Parathyroid adenoma (tissue), 2 donors: Measurements from ENCODE around the gene LCN10.

Source experiments
- H2AFZ ChIP-seq: fragments of 300-600 bp; sonication (generic); one replicate; pipeline ENCODE4 v1.7.0; 2017; ENCODE audit warnings: antibody characterized with exemption, mild to moderate bottlenecking
- H3K27ac ChIP-seq: fragments of 300-600 bp; sonication (generic); one replicate; pipeline ENCODE4 v1.7.0; 2017
- H3K27me3 ChIP-seq: fragments of 300-600 bp; sonication (generic); one replicate; pipeline ENCODE4 v1.7.0; 2017; ENCODE audit warnings: low read length; ENCODE audit not compliant: control insufficient read depth, insufficient read depth
- H3K36me3 ChIP-seq: fragments of 300-600 bp; sonication (generic); one replicate; pipeline ENCODE4 v1.7.0; 2017; ENCODE audit warnings: low read length; ENCODE audit not compliant: control insufficient read depth, insufficient read depth
- H3K4me1 ChIP-seq: fragments of 300-600 bp; sonication (generic); one replicate; pipeline ENCODE4 v1.7.0; 2017; ENCODE audit warnings: control low read depth
- H3K4me2 ChIP-seq: fragments of 300-600 bp; sonication (generic); one replicate; pipeline ENCODE4 v1.7.0; 2017; ENCODE audit warnings: low read length
- H3K4me3 ChIP-seq: fragments of 300-600 bp; sonication (generic); one replicate; pipeline ENCODE4 v1.7.0; 2017; ENCODE audit warnings: low read depth, low read length
- H3K79me2 ChIP-seq: fragments of 300-600 bp; sonication (generic); one replicate; pipeline ENCODE4 v1.7.0; 2017; ENCODE audit warnings: control low read depth
- H3K9ac ChIP-seq: fragments of 300-600 bp; sonication (generic); one replicate; pipeline ENCODE4 v1.7.0; 2017; ENCODE audit warnings: mild to moderate bottlenecking
- H3K9me3 ChIP-seq: fragments of 300-600 bp; sonication (generic); one replicate; pipeline ENCODE4 v1.7.0; 2017; ENCODE audit warnings: low read length; ENCODE audit not compliant: control insufficient read depth
- CTCF ChIP-seq: fragments of 300-600 bp; sonication (generic); IDR thresholded peaks from one replicate; pipeline ENCODE4 v1.7.0; 2017; ENCODE audit warnings: antibody characterized with exemption, mild to moderate bottlenecking
- donor health status: primary hyperparathyroidism.

The LCN10 gene

DNA sequence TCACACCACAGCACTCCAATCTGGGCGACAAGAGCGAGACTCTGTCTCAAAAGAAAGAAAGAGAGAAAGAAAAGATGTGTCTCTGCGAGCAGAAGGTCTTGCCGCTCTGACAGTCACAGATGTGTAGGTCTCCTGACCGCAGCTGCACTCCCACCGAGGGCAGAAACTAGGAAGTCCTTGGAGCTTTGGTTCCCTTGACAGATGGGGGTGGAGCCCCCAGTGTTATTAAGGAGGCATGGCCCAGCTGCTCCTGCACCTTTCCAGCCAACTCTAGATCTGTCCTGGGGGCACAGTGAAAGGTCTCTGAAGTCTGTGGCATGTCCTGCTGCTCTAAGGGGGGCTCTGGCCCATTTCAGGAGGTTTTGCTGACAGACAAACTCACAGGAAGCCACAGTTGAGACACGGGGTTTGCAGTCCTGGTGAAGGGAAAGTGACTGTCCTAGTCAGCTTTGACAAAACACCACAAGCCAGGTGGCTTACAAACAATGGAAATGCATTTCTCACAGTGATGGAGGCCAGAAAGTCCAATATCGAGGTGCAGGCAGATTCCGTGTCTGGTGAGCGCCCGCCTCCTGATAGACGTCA, 39.4 kb downstream of the LCN10 start:
- Histone ChIP-seq H3K4me1 (no peaks in the 10 kb centered on the region), H3K9me3 (no peaks in the 10 kb centered on the region), H3K79me2 (no peaks in the 10 kb centered on the region), H3K27ac (no peak overlapping the region), H3K4me3 (no peak overlapping the region), H3K36me3 (no peaks in the 10 kb centered on the region), H3K4me2 (no peak overlapping the region), H3K9ac (no peak overlapping the region), H2AFZ (no peak overlapping the region), H3K27me3 (no peaks in the 10 kb centered on the region)
- no peak for TF ChIP-seq CTCF

- no peaks in the 10 kb centered on the region for H3K79me2 ChIP-seq
- no peak overlapping the region for H3K4me2 ChIP-seq
- H3K27me3 ChIP-seq: no peaks in the 10 kb centered on the region
- H3K9me3 ChIP-seq: no peaks in the 10 kb centered on the region
- no peak overlapping the region for H3K9ac ChIP-seq
- no peak overlapping the region for H3K4me3 ChIP-seq
- no peak for TF ChIP-seq CTCF
- H3K4me1 ChIP-seq: no peaks in the 10 kb centered on the region
- H2AFZ ChIP-seq: peak overlapping the region; percentile 70
- no peak overlapping the region for H3K27ac ChIP-seq
- H3K36me3 ChIP-seq: no peaks in the 10 kb centered on the region
Observed at GRCh38 chr9:136701668-136702053, 41.1 kb downstream of the LCN10 start.

DNA sequence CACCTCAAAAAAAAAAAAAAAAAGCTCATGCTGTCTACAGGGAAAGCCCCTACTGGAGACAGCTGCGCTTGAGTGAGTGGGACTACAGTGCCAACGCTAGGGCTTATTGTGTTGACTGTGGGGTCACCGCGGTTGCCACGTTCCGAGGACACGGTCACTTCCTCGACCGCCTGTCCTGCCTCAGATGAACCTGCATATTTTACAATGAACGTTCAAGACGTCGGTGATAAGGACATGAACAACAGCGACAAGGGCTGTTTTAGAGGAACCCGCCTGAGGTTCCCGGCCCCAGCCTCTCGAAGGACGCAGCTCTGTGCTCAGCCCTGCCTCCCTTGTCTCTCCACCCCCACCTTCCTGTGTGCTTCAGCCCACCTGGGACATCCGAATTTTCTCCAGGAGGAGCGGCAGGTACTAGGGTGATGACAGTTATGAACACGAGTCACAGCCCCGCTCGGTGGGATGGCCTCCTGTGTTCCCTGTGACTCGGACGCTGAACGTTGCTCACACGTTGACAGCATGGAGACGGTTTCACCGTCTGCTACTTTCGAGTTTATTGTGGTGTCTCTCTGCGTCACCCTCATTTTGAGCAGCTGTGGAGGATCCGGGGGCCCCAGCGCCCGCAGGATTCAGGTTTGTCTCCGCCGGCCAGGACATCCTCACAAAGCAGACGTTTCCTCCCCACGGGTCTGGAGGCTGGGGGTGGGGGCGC, 41.6 kb downstream of the LCN10 start:
- TF ChIP-seq CTCF: no peak
- no peaks in the 10 kb centered on the region for H3K36me3 ChIP-seq
- H3K4me2 ChIP-seq: peak overlapping the region; percentile 57
- no peaks in the 10 kb centered on the region for H3K4me1 ChIP-seq
- no peak overlapping the region for H3K9ac ChIP-seq
- no peaks in the 10 kb centered on the region for H3K79me2 ChIP-seq
- no peaks in the 10 kb centered on the region for H3K9me3 ChIP-seq
- peak overlapping the region; percentile 70 for H2AFZ ChIP-seq
- no peak overlapping the region for H3K4me3 ChIP-seq
- H3K27ac ChIP-seq: no peak overlapping the region
- no peaks in the 10 kb centered on the region for H3K27me3 ChIP-seq

DNA sequence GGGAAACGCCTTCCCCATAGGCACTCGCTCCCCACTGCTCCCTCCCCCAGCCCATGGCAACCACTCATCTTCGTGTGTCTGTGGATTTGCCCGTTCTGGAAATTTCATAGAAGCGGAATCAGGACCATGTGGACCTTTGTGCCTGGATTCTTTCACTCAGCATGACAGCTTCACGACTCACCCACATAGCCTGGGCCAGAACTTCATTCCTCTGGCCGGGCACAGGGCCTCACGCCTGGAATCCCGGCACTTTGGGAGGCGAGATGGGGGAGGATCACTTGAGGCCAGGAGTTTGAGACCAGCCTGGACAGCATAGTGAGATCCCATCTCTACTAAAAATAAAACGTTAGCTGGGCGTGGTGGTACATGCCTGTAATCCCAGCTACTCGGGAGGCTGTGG, 42.4 kb downstream of the LCN10 start:
- no peak for TF ChIP-seq CTCF
- no peak overlapping the region for H3K4me3 ChIP-seq
- no peaks in the 10 kb centered on the region for H3K4me1 ChIP-seq
- H3K9me3 ChIP-seq: no peaks in the 10 kb centered on the region
- H3K27ac ChIP-seq: no peak overlapping the region
- H3K36me3 ChIP-seq: no peaks in the 10 kb centered on the region
- H3K27me3 ChIP-seq: no peaks in the 10 kb centered on the region
- no peak overlapping the region for H3K4me2 ChIP-seq
- no peak overlapping the region for H2AFZ ChIP-seq
- H3K79me2 ChIP-seq: no peaks in the 10 kb centered on the region
- H3K9ac ChIP-seq: no peak overlapping the region
